ENCODE measurements around the gene NR1D1. TPM values are rescaled to one million over a fixed set of nuclear protein-coding genes. Genes with fewer than 3 reads are reported as not detected.
A peak's percentile ranks its signal among the peaks of the same experiment; 100 is the strongest.

Gene NR1D1
- total and polyA plus RNA-seq, 2 of the 13 experiments (the other 11 are each of a cell fraction or from before 2014, with no cell fraction given), result 2.1 to 2.7 TPM

DNA sequence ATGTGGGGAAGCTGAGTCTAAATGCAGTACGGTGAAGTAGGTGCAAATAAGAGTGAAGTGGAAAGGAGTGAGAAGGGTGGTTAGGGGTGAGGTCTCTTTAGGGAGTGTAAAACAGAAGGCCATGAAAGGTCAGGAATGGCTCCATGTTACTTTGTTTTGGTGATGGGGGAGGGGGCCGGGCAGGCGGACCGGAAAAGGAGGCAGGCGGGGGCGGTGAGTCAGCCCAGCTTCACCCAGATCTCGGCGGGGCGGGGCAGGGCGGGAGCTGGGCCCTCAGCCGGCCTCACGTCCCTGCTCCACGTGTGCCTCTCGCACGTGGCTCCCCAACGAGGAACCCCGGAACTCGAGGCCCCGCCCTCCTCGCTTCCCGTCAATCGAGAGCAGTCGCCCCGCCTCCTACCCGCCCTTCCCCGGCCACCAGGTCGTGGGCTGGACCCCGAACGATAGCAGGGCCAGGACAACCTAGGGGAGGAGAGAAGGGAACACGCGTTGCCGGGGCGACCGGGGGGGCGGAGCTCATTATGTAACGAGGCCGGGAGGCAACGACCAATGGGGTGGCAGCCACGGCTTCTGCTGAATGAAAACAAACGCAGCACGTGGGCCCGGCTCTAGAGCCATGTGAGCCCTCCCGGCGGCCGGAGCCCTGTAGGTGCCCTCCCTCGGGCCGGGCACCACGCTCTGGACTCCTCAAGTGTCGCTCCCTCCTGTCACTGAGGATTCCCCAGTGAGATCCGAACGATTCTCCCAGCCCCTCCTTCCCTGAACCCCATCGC is 1.4 kb downstream of the NR1D1 start (continued):
- TF ChIP-seq, protein P1, sequence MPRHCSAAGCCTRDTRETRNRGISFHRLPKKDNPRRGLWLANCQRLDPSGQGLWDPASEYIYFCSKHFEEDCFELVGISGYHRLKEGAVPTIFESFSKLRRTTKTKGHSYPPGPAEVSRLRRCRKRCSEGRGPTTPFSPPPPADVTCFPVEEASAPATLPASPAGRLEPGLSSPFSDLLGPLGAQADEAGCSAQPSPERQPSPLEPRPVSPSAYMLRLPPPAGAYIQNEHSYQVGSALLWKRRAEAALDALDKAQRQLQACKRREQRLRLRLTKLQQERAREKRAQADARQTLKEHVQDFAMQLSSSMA (CRISPR knock-in tag; IDR thresholded peaks at IDR 0.05), result no peak; the same call in 1 of the 2 replicates
- TF ChIP-seq ISL2 (CRISPR knock-in tag; IDR thresholded peaks at IDR 0.05) (peak; percentile 90), ZNF83 (CRISPR knock-in tag; IDR thresholded peaks at IDR 0.05; ENCODE audit: borderline replicate concordance) (peak; percentile 49; the same call in 1 of the 2 replicates), ZSCAN31 (CRISPR knock-in tag; IDR thresholded peaks at IDR 0.05; ENCODE audit: low read depth) (peak; percentile 98), SOX6 (IDR thresholded peaks at IDR 0.05) (no peak), SOX6 (CRISPR knock-in tag; IDR thresholded peaks at IDR 0.05) (peak; percentile 93), ZNF724P (CRISPR knock-in tag; IDR thresholded peaks at IDR 0.05; ENCODE audit: borderline replicate concordance) (peak; percentile 90), IRF2 (CRISPR knock-in tag; IDR thresholded peaks at IDR 0.05) (peak; percentile 99), TOPORS (CRISPR knock-in tag; IDR thresholded peaks at IDR 0.05) (peak; percentile 83; the same call in 1 of the 2 replicates), U2AF2 (IDR thresholded peaks at IDR 0.05; ENCODE audit: low read depth, low read length) (peak; percentile 99), TAF15 (IDR thresholded peaks at IDR 0.05; ENCODE audit: low read depth, low read length, poor library complexity, severe bottlenecking) (no peak), ZBTB20 (CRISPR knock-in tag; IDR thresholded peaks at IDR 0.05; ENCODE audit: borderline replicate concordance, low read depth) (peak; percentile 97), YY1 (IDR thresholded peaks at IDR 0.05; ENCODE audit: insufficient read depth, insufficient replicate concordance, low read depth, low read length) (peak; percentile 67), ZNF775 (CRISPR knock-in tag; IDR thresholded peaks at IDR 0.05; ENCODE audit: borderline replicate concordance) (no peak; the same call in 1 of the 2 replicates), RNF2 (conservative IDR thresholded peaks at IDR 0.05; ENCODE audit: low read depth) (no peak; the same call in 1 of the 2 replicates), ETV5 (CRISPR knock-in tag; IDR thresholded peaks at IDR 0.05; ENCODE audit: borderline replicate concordance) (peak; percentile 100), EHMT2 (IDR thresholded peaks at IDR 0.05; ENCODE audit: borderline replicate concordance, low read depth, low read length) (no peak)
- TF ChIP-seq, protein P2, sequence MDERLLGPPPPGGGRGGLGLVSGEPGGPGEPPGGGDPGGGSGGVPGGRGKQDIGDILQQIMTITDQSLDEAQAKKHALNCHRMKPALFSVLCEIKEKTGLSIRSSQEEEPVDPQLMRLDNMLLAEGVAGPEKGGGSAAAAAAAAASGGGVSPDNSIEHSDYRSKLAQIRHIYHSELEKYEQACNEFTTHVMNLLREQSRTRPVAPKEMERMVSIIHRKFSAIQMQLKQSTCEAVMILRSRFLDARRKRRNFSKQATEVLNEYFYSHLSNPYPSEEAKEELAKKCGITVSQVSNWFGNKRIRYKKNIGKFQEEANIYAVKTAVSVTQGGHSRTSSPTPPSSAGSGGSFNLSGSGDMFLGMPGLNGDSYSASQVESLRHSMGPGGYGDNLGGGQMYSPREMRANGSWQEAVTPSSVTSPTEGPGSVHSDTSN (CRISPR knock-in tag; IDR thresholded peaks at IDR 0.05), result peak; percentile 81
- TF ChIP-seq, protein P3, sequence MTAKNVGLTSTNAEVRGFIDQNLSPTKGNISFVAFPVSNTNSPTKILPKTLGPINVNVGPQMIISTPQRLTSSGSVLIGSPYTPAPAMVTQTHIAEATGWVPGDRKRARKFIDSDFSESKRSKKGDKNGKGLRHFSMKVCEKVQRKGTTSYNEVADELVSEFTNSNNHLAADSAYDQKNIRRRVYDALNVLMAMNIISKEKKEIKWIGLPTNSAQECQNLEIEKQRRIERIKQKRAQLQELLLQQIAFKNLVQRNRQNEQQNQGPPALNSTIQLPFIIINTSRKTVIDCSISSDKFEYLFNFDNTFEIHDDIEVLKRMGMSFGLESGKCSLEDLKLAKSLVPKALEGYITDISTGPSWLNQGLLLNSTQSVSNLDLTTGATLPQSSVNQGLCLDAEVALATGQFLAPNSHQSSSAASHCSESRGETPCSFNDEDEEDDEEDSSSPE (CRISPR knock-in tag; IDR thresholded peaks at IDR 0.05), result peak; percentile 95
- TF ChIP-seq, protein P4, sequence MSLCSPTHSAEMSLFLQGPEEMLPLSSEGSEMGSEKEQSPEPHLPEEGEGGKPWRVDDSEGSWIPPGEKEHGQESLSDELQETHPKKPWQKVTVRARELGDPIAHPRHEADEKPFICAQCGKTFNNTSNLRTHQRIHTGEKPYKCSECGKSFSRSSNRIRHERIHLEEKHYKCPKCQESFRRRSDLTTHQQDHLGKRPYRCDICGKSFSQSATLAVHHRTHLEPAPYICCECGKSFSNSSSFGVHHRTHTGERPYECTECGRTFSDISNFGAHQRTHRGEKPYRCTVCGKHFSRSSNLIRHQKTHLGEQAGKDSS (CRISPR knock-in tag; IDR thresholded peaks at IDR 0.05; ENCODE audit: borderline replicate concordance, low read depth), result peak; percentile 65; the same call in 1 of the 2 replicates
